Hematopoietic multipotent progenitor cell treated with erythropoietin and hydrocortisone succinate and interleukin-3 and kit ligand, for 8 days (in vitro differentiated cells): ENCODE results near the gene XPA.
"Not testable (repeated sequence)": the region's sequence is repeated elsewhere in the genome, so short reads cannot be mapped to it uniquely, and the experiment has no call there.

Experiments
- DNase-seq: peaks from one replicate; pipeline ENCODE4 v3.0.0-alpha.2; 2015

The XPA gene

DNA sequence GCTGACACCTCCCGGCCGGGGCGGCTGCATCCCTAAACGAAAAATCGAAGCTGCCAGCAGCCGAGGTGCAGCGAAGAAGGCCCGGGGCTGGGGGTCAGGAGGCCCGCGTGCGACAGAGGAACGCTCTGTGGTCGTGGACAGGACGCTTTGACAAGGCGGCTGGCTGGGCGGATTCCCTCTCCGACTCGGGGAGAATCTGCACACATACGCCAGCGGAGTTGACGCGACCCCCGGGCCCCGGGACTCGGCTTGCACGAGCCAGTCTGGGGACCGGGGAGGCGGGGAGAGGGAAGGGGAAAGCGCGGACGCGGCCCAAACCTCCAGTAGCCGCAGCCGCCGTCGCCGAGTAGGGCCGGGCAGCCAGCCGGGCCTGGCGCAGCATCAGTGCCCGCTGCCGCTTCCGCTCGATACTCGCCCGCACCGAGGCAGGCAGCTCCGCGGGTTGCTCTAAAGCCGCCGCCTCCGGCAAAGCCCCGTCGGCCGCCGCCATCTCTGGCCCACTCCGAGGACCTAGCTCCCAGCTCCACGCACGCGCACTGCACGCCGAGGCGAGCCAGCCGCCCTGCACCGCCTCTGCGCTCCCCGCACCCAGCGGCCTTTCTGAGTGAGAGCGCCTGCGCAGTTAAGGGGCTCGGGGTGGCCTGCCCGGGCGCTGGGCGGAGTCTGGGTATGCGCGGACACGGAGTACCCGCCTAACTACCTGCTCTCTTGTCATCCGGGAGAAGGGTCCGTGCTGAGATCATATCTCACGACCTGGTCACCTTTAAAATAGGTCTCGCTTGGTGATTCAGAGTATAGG lies at the start of gene XPA:
XPA (minus strand) TSS at position 538 of the 799 bp plus-strand sequence; CDS start at position 490, 48 bp downstream.
- DNase-seq = peak; percentile 95

DNA sequence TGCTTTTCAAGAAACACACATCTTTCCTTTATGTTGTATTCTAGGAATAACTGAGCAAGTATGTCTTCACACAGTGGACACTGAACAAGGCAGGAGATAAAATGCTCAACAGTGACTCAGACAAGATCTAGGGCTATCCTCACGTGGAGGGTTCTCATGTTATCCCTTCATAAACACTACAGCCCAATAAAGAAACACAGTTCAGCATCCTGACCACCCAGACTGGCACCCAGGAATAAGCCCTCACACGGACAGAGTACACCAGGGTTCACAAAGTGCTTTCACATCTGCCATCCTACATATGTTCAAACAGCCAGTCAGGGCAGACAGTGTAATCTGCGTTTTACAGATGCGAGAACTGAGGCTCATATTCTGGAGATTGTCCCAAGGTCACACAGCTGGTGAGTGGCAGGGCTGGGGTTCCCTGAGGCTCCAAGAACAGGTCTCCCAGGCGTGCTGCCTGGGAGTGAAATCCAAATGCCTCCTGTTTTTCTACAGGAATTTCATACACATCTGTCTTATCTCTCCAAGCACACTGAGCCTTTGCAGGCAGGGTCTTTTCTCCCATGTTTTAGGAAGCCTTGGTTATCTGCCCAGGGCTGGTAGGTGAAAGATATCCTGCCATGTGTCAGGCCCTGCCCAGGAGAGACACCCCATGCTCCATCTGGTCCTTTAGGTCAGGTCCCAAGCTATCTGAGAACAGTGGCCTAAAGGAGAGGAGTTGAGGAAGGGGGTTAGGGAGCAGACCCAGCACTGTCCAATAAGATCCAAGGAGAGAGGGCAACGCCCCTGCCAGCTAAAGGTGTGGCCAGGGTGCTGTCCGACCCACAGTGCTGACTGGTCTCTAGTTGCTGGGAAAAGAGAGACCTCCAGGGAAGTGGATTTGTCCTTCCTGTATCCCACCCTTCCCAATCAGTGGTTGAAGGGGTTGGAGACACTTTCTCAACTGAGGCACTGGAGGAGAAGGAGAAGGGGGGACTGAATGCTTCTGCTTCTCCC lies 47.9 kb upstream of the XPA start:
- DNase-seq = no peak

DNA sequence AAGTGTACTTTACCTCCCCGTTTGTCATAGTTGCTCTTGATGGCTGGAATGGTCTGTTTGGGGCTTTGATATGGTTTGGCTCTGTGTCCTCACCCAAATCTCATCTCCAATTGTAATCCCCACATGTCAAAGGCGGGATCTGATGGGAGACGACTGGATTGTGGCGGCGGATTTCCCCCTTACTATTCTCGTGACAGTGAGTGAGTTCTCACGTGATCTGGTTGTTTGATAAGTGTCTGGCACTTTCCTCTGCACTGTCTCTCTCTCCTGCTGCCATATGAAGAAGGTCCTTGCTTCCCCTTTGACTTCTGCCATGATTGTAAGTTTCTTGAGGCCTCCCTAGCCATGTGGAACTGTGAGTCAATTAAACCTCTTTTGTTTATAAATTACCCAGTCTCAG lies 46.9 kb upstream of the XPA start:
- not testable (repeated sequence) for DNase-seq

DNA sequence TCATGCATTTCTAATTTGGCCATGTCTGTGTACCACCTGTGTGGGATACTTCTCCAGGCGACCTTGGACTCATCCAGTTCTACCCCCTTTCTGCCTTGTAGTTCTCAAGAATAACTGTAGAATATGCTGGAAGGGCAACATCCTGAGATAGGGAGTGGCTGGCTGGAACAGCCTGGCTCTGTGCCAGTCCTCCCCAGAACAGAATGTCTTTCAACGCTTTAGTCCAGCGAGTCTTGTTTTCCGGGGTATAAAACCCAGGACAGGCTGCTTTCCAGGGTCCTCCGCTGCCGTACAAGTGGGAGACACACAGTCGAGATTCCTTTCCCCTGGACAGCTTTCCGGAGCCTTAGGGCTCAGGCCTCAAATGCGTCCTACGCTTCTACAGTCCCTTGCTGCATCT lies 45.4 kb upstream of the XPA start:
- DNase-seq = no peak

DNA sequence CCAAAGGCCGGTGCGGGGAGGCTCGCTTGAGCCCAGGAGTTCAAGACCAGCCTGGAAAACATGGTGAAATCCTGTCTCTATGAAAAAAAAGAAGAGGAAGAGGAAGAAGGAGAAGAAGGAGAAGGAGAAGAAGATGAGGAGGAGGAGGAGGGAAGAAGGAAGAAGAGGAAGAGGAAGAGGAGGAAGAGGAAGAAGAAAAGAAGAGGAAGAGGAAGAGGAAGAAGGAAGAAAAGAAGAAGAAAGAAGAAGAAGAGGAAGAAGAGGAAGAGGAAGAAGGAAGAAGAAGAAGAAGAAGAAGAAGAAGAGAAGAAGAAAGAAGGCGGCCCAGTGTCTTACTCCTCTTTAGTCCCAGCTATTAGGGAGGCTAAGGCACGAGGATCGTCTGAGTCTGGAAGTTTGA lies 44.8 kb upstream of the XPA start:
- DNase-seq = no peak

DNA sequence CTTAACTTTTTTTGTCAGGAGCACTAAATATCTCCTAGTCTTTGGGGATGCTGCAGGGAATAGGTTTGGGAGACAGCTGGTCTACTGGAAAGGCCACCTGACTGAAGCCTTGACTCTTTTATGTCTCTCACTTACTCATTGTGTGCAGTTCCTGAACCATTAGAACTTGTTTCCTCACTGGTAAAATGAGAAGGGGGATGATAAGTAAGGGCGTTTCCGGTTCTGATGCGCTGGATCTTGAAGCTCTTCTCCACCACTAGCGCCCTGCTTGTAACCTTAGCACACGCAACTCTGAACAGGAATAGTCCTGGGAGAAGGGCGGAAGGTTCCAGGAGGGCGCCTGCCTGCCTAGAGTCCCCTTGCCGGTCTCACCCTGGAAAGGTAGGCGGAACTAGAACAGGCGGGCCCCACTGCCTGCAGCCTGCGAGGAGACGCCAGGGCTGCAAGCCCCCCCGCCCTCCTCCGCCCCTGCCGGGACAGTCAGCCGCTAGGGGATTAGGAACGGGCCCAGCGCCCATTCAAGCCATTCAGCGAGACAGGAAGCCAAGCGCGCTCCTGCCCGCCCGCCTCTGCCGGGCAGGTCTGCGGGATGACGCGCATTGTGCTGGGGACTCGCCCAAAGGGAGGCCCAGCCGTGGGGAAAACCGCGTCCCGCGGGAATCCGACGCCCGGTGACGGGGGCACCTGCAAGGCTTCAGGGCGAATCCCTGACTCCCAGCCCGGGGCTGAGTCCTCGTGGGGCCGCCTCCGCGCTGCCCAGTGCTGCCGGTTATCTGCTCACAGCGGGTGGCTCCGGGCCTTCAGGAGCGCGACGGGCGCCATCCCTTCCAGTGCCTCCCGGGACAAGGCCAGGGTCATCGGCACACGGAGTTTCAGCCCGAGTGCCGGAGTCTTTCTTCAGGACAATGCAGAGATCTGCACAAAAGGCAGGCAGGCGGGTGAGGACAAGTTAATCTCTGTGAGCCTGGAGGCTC lies 44.0 kb upstream of the XPA start:
- DNase-seq = no peak

DNA sequence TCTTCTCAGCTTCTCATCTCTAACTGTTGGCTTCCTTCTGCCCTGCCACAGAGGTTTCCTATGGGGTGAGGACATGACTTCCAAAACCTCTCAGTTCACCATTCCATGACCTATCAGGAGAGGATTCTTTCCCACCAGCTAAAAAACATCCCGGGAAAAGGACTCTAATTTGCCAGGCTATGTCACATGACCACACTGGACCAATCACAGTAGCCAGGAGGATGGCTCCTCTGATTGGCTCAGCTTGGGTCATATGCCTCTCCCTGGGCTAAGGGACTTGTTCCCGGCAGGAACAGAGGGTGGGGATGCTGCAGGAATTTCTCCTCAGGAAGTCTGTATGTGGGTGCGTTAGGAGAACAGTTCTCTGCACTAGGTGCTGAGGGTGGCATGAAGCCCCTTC lies 40.3 kb upstream of the XPA start:
- DNase-seq = no peak

DNA sequence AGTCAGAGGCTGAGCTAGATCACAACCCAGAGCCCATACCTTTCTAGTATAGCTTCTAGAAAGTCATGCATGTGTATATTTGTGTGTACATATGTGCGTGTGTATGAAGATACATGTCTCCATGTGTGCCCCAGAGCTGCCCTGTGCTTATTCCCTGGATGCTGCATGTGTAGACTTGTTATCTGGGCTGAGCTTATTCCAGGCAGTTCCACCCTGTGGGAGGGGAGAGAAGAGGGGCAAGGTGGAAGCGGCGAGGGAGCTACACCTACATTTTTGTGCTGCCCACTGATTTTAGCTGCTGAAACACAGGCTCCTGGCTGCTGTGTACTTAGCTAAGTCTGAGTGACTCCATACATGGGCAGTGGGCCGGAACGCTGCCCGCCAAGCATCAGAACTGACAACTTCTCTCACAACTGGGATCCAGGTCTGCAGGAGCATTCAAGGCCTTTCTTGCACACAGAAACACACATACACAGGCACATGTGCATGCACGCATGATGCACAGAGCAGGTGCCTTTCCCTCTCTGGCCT lies 38.0 kb upstream of the XPA start:
- DNase-seq = no peak

DNA sequence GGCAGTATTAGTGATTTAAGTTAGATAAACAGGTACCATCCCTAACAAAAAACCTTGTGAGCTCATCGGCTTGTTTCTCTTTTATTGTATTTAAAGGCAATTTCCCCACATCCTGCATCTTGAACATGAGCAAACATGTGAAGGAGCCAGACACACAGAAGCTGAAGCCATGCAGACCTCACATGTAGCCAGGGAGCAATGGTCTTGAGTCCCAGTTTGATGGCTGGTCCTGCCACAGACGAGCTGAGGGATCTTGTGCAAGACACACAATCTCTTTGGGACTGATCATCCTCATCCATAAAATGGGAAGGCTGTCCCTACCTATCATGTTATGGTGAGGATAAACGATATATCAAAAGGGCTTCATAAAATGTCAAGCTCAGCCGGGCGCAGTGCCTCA lies 29.6 kb upstream of the XPA start:
- DNase-seq = no peak

DNA sequence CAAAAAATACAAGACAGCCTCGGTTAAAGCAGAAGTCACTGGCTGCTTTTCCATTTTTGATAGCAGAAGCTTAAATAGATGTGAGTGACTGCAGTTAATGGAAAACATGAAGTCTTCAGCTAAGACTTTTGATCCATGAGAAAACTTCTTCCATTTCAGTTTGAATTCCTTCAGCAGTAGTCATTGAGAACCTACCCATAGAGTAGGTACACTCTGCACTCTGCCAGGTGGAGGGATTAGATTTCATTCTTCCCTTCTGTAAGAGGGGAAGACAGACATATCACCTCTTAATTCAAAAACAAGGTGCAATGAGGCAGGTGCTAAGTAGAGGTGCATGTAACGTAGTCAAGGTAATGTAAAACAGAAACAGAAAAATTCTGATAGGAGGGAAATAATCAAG lies 26.7 kb upstream of the XPA start:
- DNase-seq = no peak

DNA sequence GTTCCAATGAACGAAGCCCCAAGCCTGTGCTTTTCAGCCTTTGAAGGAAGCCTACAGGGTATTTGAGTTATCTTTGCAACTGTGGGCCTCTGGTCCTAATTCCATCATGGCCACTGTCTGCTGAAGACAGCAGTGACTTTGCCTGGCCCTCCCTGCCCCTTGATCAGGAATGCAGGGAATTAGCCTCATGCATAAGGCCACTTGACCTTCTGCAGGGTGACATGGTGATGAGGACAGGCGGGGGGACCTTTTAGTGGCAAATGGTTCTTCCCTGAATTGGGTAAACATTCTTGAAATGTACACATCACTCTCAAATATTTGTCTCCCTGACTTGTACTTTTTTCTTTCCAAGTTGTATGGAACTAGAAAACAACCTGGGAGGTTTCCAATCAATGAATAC lies 25.2 kb upstream of the XPA start:
- DNase-seq = no peak

DNA sequence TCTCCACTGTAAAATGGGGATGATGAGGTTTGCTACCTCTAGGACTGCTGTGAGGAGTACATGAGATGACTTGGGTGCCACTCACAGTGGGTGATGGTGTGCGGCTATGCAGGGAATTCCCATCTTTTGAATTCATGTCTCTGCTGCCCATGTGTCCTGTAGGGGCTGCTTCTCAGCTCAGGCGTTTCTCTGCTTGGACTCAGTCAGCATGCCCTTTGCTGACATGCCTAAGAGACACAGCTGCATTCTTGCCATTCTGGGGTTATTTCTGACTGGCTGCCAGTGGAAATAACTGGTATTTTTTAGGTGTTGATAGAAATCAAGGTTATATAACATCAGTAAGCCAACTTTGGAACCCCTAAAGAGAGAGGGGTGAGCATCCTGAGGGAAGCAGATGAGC lies 24.3 kb upstream of the XPA start:
- DNase-seq = no peak

DNA sequence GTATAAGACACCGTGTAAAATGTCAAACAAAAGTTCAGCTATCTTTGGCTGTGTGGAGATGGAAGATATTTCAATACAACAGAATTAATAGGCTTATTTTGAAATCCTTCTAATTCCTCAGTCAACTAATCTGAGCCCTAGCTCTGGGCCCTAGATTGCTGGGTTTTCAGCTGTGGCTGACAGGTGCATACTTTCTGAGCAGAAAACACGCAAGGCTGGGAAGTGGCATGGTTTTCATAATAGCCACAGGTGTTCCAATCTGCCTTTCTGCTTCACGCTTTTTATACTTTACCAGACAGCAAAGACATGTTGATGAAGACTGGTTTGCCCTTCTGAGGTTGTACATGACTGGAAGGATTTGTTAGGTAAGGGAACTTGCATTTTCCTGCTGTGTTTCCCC lies 20.7 kb upstream of the XPA start:
- DNase-seq = no peak

DNA sequence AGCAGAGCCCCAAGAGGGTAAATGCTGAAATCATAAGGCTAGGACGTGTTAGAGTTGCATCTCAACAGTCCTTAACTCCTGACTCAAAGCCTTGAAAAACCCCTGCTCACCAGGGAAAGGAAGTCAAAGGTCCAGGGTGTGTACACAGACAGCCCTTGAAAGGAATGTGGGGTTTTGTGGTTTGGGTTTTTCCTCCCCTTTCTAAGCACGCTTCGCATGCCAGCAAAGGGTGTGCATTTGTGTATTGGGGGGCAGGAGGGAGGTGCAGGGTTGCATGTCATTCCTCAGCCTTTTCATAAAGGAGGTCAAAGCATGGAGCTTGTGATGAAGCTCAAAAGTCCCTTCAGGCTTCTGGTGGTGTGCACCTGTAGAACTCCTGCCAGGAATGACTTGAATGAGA lies 17.3 kb upstream of the XPA start:
- DNase-seq = no peak

DNA sequence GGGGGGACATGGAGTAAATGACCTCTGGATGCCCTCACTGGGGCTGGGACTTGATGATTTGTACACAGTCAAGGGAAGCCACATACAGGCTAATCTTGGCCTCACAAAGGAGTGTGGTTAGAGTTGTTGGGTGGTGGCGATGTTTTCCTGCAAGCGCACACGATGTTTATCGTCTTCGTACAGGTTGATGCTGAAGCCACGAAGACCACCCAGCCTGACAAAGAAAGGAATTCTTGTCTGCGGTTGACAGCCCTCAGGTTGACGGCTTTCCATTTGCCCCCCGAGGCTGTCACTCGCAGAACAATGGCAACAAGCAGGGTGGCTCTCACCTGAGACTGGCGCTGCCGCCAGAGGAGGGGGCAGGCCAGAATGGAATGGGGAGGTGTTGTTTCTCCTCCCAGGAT lies 14.1 kb upstream of the XPA start:
- peak; percentile 52 for DNase-seq

DNA sequence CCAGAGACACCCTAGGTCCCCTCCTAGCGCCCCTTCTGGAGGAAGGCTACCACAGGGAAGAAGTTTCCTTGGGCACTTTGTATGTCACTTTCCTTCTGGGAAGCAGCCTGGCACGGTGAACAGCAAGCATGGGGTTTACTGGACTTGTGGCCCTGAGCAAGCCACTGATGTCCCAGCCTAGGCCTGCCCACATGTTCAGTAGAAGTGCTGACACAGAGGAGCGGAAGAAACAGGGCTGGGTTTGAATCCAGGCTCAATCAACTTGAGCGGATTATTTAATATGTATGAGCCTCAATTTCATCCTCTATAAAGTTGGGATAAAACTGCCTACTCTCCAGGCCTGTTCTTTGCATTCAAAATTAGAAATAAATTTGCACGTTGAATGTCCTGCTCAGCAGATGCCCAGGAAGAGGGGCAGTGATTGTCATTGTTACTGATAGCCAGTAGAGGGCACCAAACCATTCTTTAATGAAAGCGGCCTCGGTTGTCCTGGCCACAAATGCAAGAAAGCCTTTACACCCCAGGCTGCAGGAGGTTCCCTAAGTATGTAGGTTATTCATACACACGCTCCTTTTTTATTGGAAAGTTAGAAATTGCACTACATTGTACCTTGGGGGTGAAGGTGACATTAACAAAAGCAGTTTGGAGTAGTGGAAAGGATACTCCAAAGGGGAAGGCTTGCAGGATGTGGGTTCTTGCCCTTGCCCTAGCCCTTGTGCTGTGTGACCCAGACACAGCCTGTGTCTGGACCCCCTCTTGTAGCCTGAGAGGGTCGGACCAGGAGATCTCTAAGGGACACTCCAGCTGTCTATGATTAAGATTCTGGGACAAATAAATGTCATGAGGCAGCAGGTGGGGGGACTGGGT lies 13.4 kb upstream of the XPA start:
- DNase-seq = peak; percentile 75

DNA sequence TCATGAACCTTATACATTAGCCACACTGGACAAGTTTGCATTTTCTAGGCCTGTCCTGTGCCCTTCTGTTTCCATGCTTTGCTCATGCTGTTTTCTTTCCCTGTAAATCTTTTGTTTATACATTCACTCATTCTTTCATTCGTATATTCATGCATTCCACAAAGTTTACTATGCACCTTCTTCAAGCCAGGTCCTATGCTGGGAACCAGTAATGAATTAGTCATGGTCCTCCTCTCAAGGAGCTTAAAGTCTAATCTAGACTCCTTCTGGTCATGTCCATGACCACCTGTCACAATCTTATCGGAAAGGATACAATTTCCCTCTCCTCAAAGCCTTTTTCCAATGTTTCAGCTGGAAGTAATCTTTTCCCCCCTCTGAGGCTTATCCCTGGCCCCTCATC lies 9.1 kb upstream of the XPA start:
- no peak for DNase-seq

DNA sequence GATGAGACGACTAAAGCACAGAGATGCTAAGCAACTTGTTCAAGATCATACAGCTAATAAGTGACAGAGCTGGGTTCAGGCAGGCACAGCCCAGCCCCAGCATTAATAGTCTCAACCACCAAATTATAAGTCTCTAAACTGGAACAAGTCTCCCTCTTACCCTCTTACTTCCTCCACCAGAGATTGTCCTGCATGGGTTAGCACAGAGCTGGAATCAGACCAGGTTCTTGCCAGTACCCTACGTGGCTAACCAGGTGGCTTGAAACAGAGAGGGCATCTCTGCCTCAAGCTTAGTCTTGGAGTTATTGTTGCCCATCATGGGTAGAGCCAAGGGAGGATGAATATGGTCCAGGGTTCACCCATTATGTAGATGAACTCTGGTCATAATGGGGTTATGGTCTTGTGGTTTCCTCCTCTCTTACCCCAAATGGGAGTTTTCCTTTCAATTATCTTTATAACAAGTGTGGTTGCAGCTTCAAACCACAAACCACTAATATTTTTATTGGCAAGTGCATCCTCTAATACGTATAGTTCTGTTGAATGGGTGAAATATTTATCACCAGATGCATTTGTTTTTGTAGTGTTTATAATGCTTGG lies 8.3 kb upstream of the XPA start:
- DNase-seq = peak; percentile 29

DNA sequence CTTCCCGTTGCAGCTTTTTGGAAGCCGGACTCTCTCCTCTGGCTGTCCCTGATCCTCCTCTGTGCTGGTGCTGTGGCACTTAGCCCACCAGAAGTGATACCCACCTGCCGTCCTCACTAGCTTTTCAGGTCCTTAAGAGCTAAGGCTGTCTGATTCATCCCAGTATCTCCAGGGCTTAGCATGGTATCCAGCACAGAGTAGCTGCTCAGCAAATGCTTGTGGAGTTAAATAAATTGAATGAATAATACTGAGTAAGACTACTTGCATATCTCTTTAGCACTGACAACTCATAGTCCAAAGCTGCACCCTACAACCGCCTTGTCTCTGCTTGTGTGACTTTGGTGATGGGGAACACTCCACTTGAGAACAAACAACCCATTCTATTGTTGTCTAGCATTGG lies 7.7 kb upstream of the XPA start:
- DNase-seq = no peak

DNA sequence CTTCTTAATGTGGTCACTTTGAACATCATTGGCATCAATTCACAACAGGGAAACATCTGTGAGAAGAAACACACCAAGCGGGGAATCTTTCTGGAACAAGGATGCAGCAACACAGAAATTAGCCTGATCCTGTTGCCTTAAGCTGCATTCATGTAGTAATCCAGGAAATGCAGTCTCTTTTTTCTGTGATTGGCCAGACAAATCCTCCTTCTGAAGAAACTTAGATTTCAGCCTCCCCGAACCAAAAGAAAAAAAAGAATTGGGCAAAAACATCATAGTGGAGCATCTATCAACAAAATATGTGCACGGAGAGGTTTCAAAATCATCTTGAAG lies 7.2 kb upstream of the XPA start:
- no peak for DNase-seq
